Activated naive CD8-positive, alpha-beta T cell treated with anti-CD3 and anti-CD28 coated beads, Interleukin-2, amount 50 U/mL, for 24 hours (primary cell): Measurements from ENCODE around the gene DLG5.

ENCODE experiments used
- ATAC-seq: fragments of 150-1000 bp; cut with Tn5 transposase; one replicate; pipeline ENCODE4 v1.10.0; 2021
- DNase-seq: peaks from one replicate; pipeline ENCODE4 v3.0.0; 2021
- H3K27ac Mint-ChIP-seq: one replicate; pipeline ENCODE4 v1.8.0; 2021; ENCODE audit warnings: mild to moderate bottlenecking, mixed read lengths
- H3K27me3 Mint-ChIP-seq: one replicate; pipeline ENCODE4 v1.8.0; 2021; ENCODE audit warnings: mixed read lengths
- H3K36me3 Mint-ChIP-seq: one replicate; pipeline ENCODE4 v1.8.0; 2021; ENCODE audit warnings: low read depth, mixed read lengths
- H3K4me1 Mint-ChIP-seq: one replicate; pipeline ENCODE4 v1.8.0; 2021; ENCODE audit warnings: mixed read lengths
- H3K4me3 Mint-ChIP-seq: one replicate; pipeline ENCODE4 v1.8.0; 2021; ENCODE audit warnings: mild to moderate bottlenecking, moderate library complexity, mixed read lengths
- H3K9me3 Mint-ChIP-seq: one replicate; pipeline ENCODE4 v1.8.0; 2021; ENCODE audit warnings: mixed read lengths

The DLG5 gene

DNA sequence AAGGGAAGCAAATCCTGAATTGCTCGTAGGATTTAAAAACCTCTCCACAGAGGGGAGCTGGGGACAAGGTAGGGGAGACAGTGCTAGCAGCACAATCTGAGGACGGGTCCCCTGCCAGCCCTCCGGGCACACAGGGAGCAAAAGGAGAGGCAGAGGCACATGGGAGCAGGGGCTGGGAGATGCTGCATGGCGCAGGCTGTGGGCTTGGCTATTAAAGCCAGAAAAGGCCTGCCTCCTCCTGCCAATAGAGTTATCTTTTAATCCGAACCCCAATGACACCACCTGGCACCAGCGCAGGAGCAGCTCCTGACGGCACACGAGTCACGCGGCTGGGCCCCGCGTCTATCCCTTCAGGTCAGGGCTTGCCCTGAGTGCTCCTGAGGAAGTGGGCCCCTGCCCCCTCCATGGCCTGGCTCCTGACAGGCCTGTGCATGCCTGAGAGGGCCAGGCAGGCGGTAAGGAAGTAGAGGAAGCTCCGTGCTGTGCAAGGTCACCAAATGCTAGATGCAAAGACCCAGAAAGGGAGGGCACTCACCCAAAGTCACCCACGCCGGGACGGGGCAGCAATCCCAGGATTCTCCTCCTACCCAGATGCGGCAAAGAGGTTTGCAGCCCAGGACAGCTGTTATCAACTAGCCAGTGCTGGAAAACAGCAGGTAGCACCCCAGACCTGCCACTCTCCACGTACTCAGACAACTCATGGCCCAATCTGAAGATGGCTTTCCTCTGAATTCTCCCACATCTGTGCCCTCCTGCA is 28.1 kb downstream of the DLG5 start:
- no peak for DNase-seq
- Mint-ChIP-seq H3K36me3 (no peaks in the 10 kb centered on the region), H3K4me1 (peaks cover 2% of the 10 kb centered on the region), H3K27me3 (peaks cover 5% of the 10 kb centered on the region), H3K9me3 (no peaks in the 10 kb centered on the region), H3K27ac (no peak overlapping the region), H3K4me3 (no peak overlapping the region)
- no peak for ATAC-seq

DNA sequence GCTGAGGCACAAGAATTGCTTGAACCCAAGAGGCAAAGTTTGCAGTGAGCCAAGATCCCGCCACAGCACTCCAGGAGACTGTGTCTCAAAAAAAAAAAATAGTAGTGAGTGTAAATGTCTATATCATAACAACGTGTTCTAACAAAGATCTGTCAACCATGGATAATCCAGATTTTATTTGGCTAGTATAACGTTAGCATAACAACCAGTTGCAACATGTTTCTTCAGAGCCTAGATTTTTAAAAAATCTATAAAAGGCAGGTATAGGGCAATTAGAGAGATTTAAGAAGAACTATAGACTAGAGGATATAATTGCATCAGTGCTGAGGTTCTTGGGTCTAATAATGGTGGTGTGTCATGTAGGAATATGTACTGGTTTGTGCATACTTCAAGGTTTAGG is 30.5 kb downstream of the DLG5 start:
- H3K27ac Mint-ChIP-seq, result no peak overlapping the region
- peaks cover 2% of the 10 kb centered on the region for H3K4me1 Mint-ChIP-seq
- no peaks in the 10 kb centered on the region for H3K36me3 Mint-ChIP-seq
- H3K9me3 Mint-ChIP-seq, result no peaks in the 10 kb centered on the region
- ATAC-seq (no peak), DNase-seq (no peak)
- peaks cover 5% of the 10 kb centered on the region for H3K27me3 Mint-ChIP-seq
- H3K4me3 Mint-ChIP-seq, result no peak overlapping the region

DNA sequence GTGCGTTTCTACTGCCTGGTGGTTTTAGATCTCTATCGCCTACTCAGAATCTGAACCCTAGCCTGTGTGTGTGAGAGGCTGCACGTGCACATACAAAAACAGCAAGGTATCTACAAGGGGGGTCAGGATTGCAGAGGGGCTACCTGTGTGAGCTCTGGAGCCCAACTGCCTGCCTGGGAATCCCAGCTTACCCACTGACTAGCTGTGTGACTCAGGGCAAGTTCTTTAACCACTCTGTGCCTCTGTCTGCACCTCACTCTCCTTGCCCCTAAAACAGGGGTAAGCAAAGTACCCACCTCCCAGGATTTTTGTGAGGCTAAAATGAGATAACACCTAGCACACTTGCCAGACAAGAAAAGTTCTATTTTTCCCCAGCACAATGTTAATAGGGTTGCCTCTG is 32.5 kb downstream of the DLG5 start:
- H3K27ac Mint-ChIP-seq, result no peak overlapping the region
- H3K4me1 Mint-ChIP-seq, result peaks cover 2% of the 10 kb centered on the region
- ATAC-seq, result no peak
- H3K4me3 Mint-ChIP-seq, result no peak overlapping the region
- DNase-seq, result no peak
- H3K27me3 Mint-ChIP-seq, result peaks cover 5% of the 10 kb centered on the region
- no peaks in the 10 kb centered on the region for H3K36me3 Mint-ChIP-seq
- H3K9me3 Mint-ChIP-seq, result no peaks in the 10 kb centered on the region

DNA sequence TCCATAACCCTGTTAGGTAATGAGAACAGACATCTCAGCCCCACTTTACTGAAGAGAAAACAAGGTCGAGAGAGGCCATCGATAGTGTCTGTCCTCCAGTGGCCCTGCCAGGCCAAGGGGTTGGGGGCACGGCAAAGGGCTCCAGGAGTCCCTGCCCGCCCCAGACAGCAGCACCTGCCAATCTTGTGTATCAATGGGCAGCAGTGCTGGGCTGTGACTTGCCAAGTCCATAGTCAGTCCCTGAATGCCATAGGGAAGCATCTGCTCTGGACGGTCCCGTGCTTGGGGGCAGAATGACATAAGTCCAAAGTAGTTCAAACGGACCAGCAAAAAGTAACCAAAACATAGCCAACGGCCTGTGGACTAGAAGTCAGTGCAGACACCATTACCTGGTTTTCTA is 33.2 kb downstream of the DLG5 start:
- Mint-ChIP-seq H3K27ac (no peak overlapping the region), H3K36me3 (no peaks in the 10 kb centered on the region)

DNA sequence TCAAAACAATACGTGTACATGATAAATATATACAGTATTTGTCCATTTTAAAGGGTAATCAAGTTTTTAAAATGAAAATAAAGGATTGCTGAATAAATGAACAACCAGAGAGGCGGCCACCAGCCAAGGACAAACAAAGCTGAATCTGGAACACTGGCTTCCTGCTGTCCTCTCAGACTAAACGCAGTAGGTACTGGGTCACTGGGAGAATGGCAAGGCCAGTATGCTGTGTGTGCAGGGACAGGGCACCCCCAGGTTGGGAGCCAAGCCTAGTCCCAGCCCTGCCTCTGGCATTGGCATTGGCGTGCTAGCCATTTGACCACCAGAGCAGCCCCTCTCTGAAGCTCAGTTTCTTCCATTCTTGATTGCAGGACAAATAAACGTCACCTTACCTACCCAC is 33.8 kb downstream of the DLG5 start:
- DNase-seq, result no peak
- H3K36me3 Mint-ChIP-seq, result no peaks in the 10 kb centered on the region
- H3K4me1 Mint-ChIP-seq, result peaks cover 2% of the 10 kb centered on the region

More for the DNA sequence above, 33.2 kb downstream of the DLG5 start:
- H3K9me3 Mint-ChIP-seq, result no peaks in the 10 kb centered on the region
- no peak for DNase-seq
- no peak overlapping the region for H3K4me3 Mint-ChIP-seq
- peaks cover 3% of the 10 kb centered on the region for H3K27me3 Mint-ChIP-seq
- peaks cover 2% of the 10 kb centered on the region for H3K4me1 Mint-ChIP-seq
- no peak for ATAC-seq

DNA sequence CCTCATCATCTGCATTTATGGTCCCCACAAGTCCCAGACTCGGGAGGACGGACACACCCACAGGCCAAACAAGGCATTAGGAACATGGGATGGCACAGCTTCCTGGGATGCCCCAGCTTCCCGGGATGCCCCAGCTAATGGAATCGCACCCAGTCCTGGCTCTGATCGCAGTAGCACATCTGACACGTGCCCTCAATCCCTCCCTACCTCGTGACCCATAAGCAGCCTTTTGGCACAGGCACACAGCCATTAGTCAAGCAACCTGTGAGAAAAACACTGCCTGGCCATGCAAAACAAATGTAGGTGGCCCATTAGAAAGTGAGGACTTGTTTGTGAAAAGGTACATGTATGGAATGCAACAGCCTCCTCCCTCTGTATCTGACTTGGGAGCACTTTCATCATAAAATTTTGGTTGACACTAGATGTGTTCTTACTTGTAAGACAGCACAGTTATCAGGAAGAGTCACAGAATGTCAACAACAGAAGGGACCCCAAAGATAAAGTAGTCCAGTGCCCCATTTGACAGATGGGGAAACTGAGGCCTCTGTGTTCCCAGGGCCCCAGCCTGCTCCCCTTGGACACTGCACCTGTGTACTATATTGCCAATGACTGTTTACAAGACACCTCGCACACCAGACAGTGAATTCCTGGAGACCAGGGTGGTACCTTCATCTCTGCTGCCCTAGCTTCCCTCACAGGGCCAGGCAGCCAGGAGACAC is 34.4 kb downstream of the DLG5 start:
- no peaks in the 10 kb centered on the region for H3K9me3 Mint-ChIP-seq
- peaks cover 2% of the 10 kb centered on the region for H3K4me1 Mint-ChIP-seq
- ATAC-seq (no peak), DNase-seq (no peak)
- peaks cover 3% of the 10 kb centered on the region for H3K27me3 Mint-ChIP-seq
- H3K4me3 Mint-ChIP-seq, result no peak overlapping the region
- no peaks in the 10 kb centered on the region for H3K36me3 Mint-ChIP-seq
- H3K27ac Mint-ChIP-seq, result no peak overlapping the region

More for the DNA sequence above, 33.8 kb downstream of the DLG5 start:
- no peak for ATAC-seq
- Mint-ChIP-seq H3K4me3 (no peak overlapping the region), H3K9me3 (no peaks in the 10 kb centered on the region), H3K27me3 (peaks cover 3% of the 10 kb centered on the region), H3K27ac (no peak overlapping the region)

DNA sequence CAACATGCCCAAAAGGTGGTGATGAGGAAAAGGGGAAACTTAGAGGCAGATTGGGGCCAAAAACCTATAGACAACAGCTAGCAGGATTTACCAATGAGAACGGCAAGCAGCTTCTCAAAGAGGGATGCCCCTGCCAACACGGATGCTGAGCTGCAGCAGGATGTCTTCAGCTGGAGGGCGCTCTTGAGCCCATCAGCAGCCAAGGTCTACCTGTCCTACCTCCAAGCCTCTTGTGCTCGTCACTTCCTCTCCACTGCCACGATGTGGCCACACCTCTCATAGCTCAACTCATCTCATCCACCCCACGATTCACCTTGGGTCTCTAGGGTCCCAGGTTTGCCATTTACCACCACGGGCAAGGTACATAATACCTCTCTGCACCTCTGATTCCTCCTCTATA is 36.5 kb downstream of the DLG5 start:
- no peaks in the 10 kb centered on the region for H3K36me3 Mint-ChIP-seq
- ATAC-seq, result no peak
- H3K27me3 Mint-ChIP-seq, result peaks cover 3% of the 10 kb centered on the region
- no peak for DNase-seq
- H3K9me3 Mint-ChIP-seq, result no peaks in the 10 kb centered on the region
- H3K4me1 Mint-ChIP-seq, result peaks cover 2% of the 10 kb centered on the region
- H3K4me3 Mint-ChIP-seq, result no peak overlapping the region
- no peak overlapping the region for H3K27ac Mint-ChIP-seq

DNA sequence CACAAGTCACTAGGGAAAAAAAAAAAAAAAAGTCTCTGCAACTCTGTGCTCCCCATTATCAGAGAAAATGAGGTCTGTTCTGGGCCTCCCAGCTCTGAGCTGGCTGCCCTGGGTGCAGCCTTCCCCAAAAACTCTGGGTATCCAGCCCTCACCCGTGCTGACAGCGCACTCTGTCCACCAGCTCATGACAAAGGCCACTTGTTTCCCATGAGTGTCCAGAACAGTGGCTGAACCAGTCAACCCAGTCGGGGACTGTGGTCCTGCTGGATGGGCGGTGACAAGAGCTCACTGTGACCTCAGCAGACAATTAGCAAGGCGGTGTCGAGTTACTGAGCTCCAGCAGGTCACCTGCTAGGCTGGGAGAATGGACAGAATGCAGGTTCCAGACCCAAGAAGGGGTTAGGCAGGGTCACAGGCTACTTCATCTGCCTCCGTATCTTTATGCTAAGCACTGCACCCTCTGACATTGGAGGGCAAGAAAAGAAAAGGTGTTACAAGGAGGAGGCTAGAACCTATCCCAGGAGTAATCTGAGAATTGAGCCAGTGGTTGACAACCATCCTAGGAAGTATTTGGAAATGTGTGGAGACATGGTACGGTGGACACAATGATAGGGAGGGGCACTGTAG is 37.2 kb downstream of the DLG5 start:
- Mint-ChIP-seq H3K36me3 (no peaks in the 10 kb centered on the region), H3K4me3 (no peak overlapping the region), H3K4me1 (peaks cover 2% of the 10 kb centered on the region), H3K27ac (no peak overlapping the region), H3K27me3 (peaks cover 2% of the 10 kb centered on the region), H3K9me3 (no peaks in the 10 kb centered on the region)
- ATAC-seq (no peak), DNase-seq (no peak)

DNA sequence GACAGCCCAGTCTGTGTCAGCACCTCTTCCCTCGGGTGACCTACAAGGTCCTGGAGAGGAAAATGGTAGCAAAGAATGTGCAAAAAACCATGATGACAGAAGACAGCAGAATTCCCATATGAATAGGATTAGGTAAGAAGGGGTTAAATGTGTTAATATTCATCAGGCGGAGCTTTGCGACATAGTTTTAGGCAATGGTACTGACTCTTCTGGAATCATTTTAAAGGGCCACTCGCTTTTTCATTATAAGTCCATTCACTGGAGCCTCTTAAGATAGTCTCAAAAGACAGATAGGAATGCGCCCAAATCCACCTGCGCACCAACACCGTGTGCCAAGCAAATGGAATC is 38.2 kb downstream of the DLG5 start:
- no peaks in the 10 kb centered on the region for H3K36me3 Mint-ChIP-seq
- peaks cover 2% of the 10 kb centered on the region for H3K27me3 Mint-ChIP-seq
- no peak overlapping the region for H3K27ac Mint-ChIP-seq
- no peaks in the 10 kb centered on the region for H3K9me3 Mint-ChIP-seq
- no peaks in the 10 kb centered on the region for H3K4me1 Mint-ChIP-seq
- ATAC-seq, result no peak
- no peak overlapping the region for H3K4me3 Mint-ChIP-seq
- DNase-seq, result no peak

DNA sequence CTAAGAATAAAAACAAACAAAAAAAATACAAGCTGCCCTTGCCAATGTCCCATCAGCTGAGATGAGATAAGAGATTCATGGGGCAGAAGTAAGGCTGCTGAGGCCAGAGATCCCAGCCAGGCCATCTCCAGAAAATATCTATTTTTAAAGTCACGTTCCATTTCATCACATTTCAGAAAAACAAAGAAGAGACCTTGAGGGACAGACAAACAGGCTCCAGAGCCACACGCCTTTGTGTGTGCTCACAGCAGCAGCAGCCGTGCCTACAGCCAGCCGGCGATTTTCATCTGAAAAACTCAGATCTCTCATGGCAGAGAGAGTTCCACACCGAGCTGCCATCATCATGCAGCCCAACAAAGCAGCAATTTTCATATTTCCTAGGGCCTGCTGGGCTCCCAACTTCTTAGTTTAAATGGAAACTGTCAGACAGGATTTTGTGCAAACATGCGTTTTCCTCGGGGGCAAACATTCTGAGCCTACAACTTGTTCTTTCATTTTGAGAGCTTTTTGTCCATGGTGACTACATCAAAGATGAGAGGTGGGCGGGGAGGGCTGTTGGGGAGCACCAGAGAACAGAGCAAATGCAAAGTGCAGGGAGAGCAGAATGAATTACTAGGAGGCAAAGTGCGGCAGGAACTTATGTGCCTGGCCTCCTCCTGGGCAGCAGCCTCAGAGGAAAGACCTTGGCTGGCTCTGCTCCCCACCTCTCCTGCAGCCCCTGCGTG is 38.8 kb downstream of the DLG5 start:
- DNase-seq (no peak), ATAC-seq (no peak)
- Mint-ChIP-seq H3K36me3 (no peaks in the 10 kb centered on the region), H3K4me1 (no peaks in the 10 kb centered on the region), H3K27ac (no peak overlapping the region), H3K9me3 (no peaks in the 10 kb centered on the region), H3K27me3 (peaks cover 2% of the 10 kb centered on the region), H3K4me3 (no peak overlapping the region)

DNA sequence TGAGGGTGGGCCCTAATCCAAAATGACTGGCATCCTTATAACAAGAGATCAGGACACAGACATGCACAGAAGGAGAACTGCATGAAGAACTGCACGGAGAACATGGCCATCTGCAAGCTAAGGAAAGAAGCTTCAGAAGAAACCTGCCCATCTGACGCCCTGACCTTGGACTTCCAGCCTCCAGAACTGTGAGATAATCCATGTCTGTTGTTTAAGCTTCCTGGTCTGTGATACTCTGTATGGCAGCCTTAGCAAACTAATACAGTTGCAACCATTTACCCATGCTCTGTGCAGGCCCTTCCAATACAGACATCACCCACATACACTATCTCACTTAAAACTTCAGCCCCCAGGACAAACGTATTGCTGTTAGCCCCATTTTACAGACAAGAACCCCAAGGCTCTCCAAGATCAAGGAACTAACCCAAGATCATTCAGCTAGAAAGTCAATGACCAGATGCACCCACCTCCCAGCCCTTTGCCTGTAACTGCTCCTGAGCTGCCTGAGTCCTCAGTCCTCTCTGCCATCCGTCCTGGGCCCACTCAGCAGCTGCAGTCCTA is 39.7 kb downstream of the DLG5 start:
- Mint-ChIP-seq H3K4me3 (no peak overlapping the region), H3K27me3 (peaks cover 2% of the 10 kb centered on the region), H3K27ac (no peak overlapping the region), H3K36me3 (no peaks in the 10 kb centered on the region), H3K9me3 (no peaks in the 10 kb centered on the region), H3K4me1 (no peaks in the 10 kb centered on the region)
- ATAC-seq (no peak), DNase-seq (no peak)

DNA sequence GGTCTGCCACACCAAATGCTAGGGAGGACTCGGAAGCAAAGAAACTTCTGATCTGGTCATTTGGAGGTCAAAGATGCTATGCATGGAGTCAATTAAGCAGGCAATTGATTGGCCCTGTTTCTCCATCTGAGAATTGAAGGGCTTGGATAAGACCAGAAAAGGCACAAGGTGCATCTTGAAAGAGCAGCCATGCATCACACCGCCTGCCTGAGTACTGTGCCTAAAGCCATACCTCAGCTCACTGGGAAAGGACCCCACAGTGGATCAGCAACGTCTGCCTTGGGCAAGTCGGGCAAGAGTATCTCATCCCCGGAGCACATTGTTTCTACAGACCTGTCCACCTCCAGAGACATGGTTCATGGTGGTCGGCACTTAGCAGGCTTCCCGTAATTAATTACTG is 42.4 kb downstream of the DLG5 start:
- DNase-seq, result no peak
- H3K4me3 Mint-ChIP-seq, result no peak overlapping the region
- no peak for ATAC-seq
- H3K27me3 Mint-ChIP-seq, result peaks cover 5% of the 10 kb centered on the region
- no peak overlapping the region for H3K27ac Mint-ChIP-seq
- no peaks in the 10 kb centered on the region for H3K4me1 Mint-ChIP-seq
- H3K36me3 Mint-ChIP-seq, result no peaks in the 10 kb centered on the region
- no peaks in the 10 kb centered on the region for H3K9me3 Mint-ChIP-seq

DNA sequence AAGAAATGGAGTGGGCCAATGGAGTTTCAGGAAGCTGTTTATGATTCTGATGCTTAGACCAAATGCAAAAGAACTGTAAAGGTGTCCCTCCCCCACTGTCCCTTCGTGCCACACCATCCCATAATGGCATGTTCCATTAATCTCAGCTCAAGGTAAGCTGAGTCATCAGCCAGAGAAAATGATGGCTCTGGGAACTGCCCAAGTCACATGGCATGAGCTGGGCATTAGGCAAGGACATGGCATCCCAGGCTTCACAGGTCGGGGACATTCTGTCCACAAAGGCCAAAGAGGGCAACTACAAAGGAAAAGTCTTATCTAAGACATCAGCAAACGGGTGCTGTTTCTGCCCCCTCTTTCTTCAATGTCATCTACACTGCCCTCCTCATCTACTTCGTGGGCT is 44.9 kb downstream of the DLG5 start:
- no peak overlapping the region for H3K4me3 Mint-ChIP-seq
- H3K4me1 Mint-ChIP-seq, result peaks cover 5% of the 10 kb centered on the region
- no peaks in the 10 kb centered on the region for H3K36me3 Mint-ChIP-seq
- H3K27me3 Mint-ChIP-seq, result peaks cover 12% of the 10 kb centered on the region
- no peaks in the 10 kb centered on the region for H3K9me3 Mint-ChIP-seq
- no peak for DNase-seq
- no peak overlapping the region for H3K27ac Mint-ChIP-seq
- ATAC-seq, result no peak

DNA sequence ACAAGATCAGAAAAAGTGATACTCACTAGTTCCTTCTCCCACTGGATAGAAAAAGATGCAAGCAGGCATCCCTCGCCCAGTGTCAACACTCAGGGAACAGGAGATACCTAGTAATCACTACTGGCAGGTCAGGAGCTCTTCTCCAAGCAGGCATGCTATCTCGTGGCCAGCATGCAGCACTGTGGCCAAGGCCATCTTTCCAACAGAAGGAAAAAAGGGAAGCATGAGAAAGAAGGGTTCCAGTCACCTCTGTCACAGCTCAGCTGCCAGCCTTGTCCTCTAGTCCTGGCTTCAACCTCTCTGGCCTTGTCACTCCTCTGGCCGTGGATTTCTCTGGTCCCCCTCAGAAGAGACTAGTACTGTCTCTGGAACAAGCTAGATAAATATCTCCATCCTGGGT is 45.3 kb downstream of the DLG5 start:
- ATAC-seq (no peak), DNase-seq (no peak)
- Mint-ChIP-seq H3K36me3 (no peaks in the 10 kb centered on the region), H3K27ac (no peak overlapping the region), H3K9me3 (no peaks in the 10 kb centered on the region), H3K4me1 (peaks cover 5% of the 10 kb centered on the region), H3K4me3 (no peak overlapping the region), H3K27me3 (peaks cover 12% of the 10 kb centered on the region)
